Pancreas (tissue), 10 donors: ENCODE results near the gene IL23A. TPM values are rescaled to one million over a fixed set of nuclear protein-coding genes. Genes with fewer than 3 reads are reported as not detected.

Experiments
- ATAC-seq, 4 donors: fragments of 200-7000 bp; cut with Tn5 transposase; one replicate each; pipeline versions ENCODE4 v1.8.0 to v1.9.1; 2020; ENCODE audit warnings: mild to moderate bottlenecking in 4 of 4, moderate library complexity in 4 of 4
- DNase-seq, 6 donors: peaks; one replicate each; pipeline ENCODE4 v3.0.0-alpha.2; 2020
- FAIRE-seq: peaks from 2 replicates; lab custom pipeline; 2012; peaks lifted over from hg19 to GRCh38; lab: Jason Lieb, UNC
- H3K27ac ChIP-seq, 4 donors: fragments of 200-600 bp; sonication (generic); 1 replicate in 3 of 4; 2 replicates in 1 of 4; pipeline versions ENCODE4 v1.5.0 to v1.8.0; 2020
- H3K27me3 ChIP-seq, 4 donors: fragments of 200-600 bp; one replicate each; pipeline ENCODE4 v1.8.0; 2021
- H3K36me3 ChIP-seq, 3 donors: fragments of 200-600 bp; sonication (generic) in 1 of 3; one replicate each; pipeline versions ENCODE4 v1.5.0 to v1.8.0; 2020 to 2021
- H3K4me1 ChIP-seq, 3 donors: fragments of 200-600 bp; one replicate each; pipeline ENCODE4 v1.8.0; 2021
- H3K4me3 ChIP-seq, 4 donors: fragments of 200-600 bp; sonication (generic) in 2 of 4; one replicate each; pipeline versions ENCODE4 v1.5.0 to v1.8.0; 2020 to 2021
- H3K9me3 ChIP-seq, 4 donors: fragments of 200-600 bp; one replicate each; pipeline ENCODE4 v1.8.0; 2021
- WGBS, 2 donors: extraction: QIAGEN DNeasy Blood & Tissue Kit; methylation state at CpG; one replicate each; pipeline ENCODE4 v1.1.7; 2013; 5-methylcytosine and 5-hydroxymethylcytosine counted together
- intact Hi-C, 3 donors: fragments of 100-400 bp; cut with DNase I; formaldehyde crosslinking; loops; one replicate each; pipeline versions ENCODE4 v1.11.1 to v1.14.2; 2022
- polyA plus RNA-seq, 2 donors: library from polyadenylated mRNA; stranded (reverse); fragments of 200-250 nt; gene quantifications; one replicate each; pipeline ENCODE4 v1.2.3, GENCODE V29; 2013
- total RNA-seq, 6 donors: library from RNA; stranded (reverse); fragmentation: NEBNext Ultra II Directional in 4 of 6; extraction: Animal tissue kit (Norgen Biotek cat#: 25700) in 4 of 6; gene quantifications; one replicate each; pipeline versions ENCODE4 v1.2.1 to v1.2.4, GENCODE V29; 2021 to 2023
- TF ChIP-seq, protein P1 (sequence below), 4 donors: fragments of 200-600 bp; sonication (generic) in 3 of 4; IDR thresholded peaks; one replicate each; pipeline versions ENCODE4 v1.5.0 to v1.8.0; 2021; ENCODE audit warnings: antibody characterized with exemption in 4 of 4
- donor health status: healthy with polysubstance abuse.
- donor health status: DM: no; HTN: no; CAD: no; lungs with moderate emphysema.
- donor health status: DM: no; HTN: no; CAD: no.
- donor health status: control.
- donor health status: control.
- donor health status: Bipolar disorder and iron deficiency.
- donor health status: DM: yes; HTN: yes; CAD: no.
- donor health status: DM: no; HTN: no; CAD: no.
- donor health status: DM: no; HTN: no; CAD: no.
- donor health status: DM: yes; HTN: yes; CAD: no.

Gene IL23A
- total and polyA plus RNA-seq, 8 donors: 0.20 to 3.7 (median 0.41) TPM; not detected in 1

DNA sequence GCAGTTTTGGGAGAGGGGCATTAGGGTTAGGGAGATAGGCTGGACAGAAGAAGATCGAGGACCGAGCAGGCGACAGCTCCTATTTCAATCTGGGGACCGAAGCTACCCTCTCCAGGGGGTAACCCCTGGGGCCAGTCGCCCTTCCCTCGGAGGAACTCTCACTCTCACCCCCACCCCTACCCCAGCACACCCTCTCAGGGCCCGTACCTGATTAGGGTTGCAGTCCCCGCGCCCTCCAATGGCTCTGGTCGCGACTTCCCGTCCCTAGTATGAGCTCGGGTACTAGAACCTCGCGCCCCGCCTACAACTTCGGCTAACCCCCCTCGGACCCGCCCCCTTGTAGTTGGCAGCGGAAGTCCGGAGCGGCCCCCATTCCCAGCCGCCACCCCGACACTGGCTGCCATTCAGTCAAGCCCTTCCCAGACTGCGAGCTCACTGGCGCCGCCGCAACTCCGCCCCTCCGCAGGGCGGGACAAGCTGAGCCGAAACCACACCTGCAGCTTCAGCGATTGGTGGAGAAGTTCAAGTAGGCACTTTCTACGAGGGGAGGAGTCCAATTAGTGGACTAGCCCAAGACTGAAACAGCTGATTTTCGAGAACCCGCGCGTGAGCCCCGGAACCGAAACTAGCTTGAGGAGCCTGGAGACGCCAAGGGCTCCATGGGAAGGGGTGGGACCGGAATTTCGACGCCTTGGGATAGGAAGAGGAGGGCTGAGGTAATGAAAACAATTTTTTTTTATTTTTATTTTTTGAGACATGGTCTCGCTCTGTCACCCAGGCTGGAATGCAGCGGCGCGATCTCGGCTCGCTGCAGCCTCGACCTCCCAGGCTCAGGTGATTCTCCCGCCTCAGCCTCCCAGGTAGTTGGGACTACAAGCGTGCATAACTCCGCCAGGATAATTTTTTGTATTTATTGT is 21.4 kb downstream of the IL23A start, which contains the start of gene STAT2:
Gene STAT2 (minus strand): TSS at position 257 of the 917 bp plus-strand sequence. CDS start 3,536 bp downstream, outside the sequence.
- DNase-seq: peak; percentile 95 to 99 (median 99)
- Histone ChIP-seq H3K4me1 (peaks cover 0 to 8% (median 6%) of the 10 kb centered on the region in 3 donors), H3K4me3 (peak within 1 kb of the TSS; percentile 47 to 82 (median 72)), H3K36me3 (peaks cover 0 to 12% (median 5%) of the 10 kb centered on the region in 3 donors), H3K9me3 (no peaks in the 10 kb centered on the region), H3K27me3 (no peaks in the 10 kb centered on the region), H3K27ac (peak within 1 kb of the TSS; percentile 73 to 99 (median 96))
- TF ChIP-seq, protein P1, sequence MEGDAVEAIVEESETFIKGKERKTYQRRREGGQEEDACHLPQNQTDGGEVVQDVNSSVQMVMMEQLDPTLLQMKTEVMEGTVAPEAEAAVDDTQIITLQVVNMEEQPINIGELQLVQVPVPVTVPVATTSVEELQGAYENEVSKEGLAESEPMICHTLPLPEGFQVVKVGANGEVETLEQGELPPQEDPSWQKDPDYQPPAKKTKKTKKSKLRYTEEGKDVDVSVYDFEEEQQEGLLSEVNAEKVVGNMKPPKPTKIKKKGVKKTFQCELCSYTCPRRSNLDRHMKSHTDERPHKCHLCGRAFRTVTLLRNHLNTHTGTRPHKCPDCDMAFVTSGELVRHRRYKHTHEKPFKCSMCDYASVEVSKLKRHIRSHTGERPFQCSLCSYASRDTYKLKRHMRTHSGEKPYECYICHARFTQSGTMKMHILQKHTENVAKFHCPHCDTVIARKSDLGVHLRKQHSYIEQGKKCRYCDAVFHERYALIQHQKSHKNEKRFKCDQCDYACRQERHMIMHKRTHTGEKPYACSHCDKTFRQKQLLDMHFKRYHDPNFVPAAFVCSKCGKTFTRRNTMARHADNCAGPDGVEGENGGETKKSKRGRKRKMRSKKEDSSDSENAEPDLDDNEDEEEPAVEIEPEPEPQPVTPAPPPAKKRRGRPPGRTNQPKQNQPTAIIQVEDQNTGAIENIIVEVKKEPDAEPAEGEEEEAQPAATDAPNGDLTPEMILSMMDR (IDR thresholded peaks at IDR 0.05): no peak
- ATAC-seq: peak; percentile 95 to 98 (median 97)
- WGBS, 2 donors: 0% methylated on average over 54 of the region's 54 CpGs
- FAIRE-seq: peak; percentile 99
- intact Hi-C loops: loop anchor here in 1 of 3 donors (10.0 kb wide), 1 partner anchor 75 kb away; no protein-coding TSS in a partner anchor

DNA sequence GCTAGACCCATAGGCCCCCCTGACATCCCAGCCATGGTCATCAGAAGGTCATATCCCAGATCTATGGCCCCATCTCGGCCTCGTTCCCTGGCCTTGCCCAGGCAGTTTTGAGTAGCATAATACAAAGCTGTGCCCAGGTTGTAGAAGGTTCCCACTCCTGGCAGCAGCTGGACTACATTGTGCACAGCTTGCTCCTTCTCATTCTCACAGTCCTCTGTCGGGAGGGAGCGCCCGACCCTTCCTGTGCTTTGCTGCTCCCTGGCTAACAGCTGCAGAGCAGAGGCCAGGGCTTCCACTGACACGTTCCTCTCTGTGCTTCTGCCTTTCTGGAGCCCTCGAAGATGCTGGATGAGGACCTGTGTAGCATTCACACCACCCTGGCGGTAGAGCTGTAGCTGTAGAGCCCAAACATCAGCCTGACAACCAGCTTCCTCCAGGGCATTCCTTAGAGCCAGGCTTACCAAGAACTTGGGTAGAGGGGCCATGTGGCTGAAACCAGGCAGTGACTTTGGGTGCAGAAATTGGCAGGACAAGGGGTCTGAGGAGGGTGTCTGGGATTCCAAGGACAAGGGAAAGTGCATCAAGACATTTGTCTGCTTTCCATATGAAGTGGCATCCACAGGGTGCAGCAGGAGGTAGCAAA is 22.9 kb downstream of the IL23A start:
- H3K27me3 ChIP-seq: no peaks in the 10 kb centered on the region
- H3K27ac ChIP-seq: no peak overlapping the region
- FAIRE-seq (no peak), DNase-seq (no peak), ATAC-seq (no peak)
- no peaks in the 10 kb centered on the region for H3K36me3 ChIP-seq
- WGBS, 2 donors: 78 to 84% methylated on average over 8 of the region's 8 CpGs
- H3K4me3 ChIP-seq: no peak overlapping the region
- H3K9me3 ChIP-seq: no peaks in the 10 kb centered on the region
- peaks cover 0 to 8% (median 6%) of the 10 kb centered on the region in 3 donors for H3K4me1 ChIP-seq
- intact Hi-C loops: loop anchor here in 1 of 3 donors (10.0 kb wide), 1 partner anchor 73 kb away; no protein-coding TSS in a partner anchor
- TF ChIP-seq, protein P1 (IDR thresholded peaks at IDR 0.05): no peak

GRCh38 chr12:56362130-56363059 is 23.7 kb downstream of the IL23A start, which contains the start of gene APOF:
Gene APOF, minus strand, starts transcription at chr12:56362857. Its CDS starts 112 bp downstream, at chr12:56362745.
- H3K27me3 ChIP-seq: no peaks in the 10 kb centered on the region
- H3K27ac ChIP-seq: no peak within 1 kb of the TSS
- no peaks in the 10 kb centered on the region for H3K9me3 ChIP-seq
- ATAC-seq (no peak), FAIRE-seq (no peak), DNase-seq (no peak)
- 89 to 93% methylated on average over 10 of the region's 10 CpGs for WGBS, 2 donors
- H3K4me3 ChIP-seq: no peak within 1 kb of the TSS
- no peaks in the 10 kb centered on the region for H3K36me3 ChIP-seq
- intact Hi-C loops: loop anchor here in 1 of 3 donors (10.0 kb wide), 1 partner anchor 72 kb away; no protein-coding TSS in a partner anchor
- TF ChIP-seq, protein P1 (IDR thresholded peaks at IDR 0.05): no peak
- peaks cover 0 to 8% (median 6%) of the 10 kb centered on the region in 3 donors for H3K4me1 ChIP-seq

- Histone ChIP-seq H3K4me3 (no peak overlapping the region), H3K27ac (no peak overlapping the region), H3K9me3 (no peaks in the 10 kb centered on the region), H3K36me3 (no peaks in the 10 kb centered on the region), H3K27me3 (no peaks in the 10 kb centered on the region), H3K4me1 (no peaks in the 10 kb centered on the region)
- 78 to 92% methylated on average over 3 of the region's 3 CpGs for WGBS, 2 donors
- DNase-seq: no peak
- intact Hi-C loops: loop anchor here in 1 of 3 donors (10.0 kb wide), 1 partner anchor 68 kb away; no protein-coding TSS in a partner anchor
- no peak for ATAC-seq
- FAIRE-seq: no peak
- TF ChIP-seq, protein P1 (IDR thresholded peaks at IDR 0.05): no peak
Observed at GRCh38 chr12:56366948-56367347, 28.3 kb downstream of the IL23A start.
